ENCODE results near the gene RAB37.

Gene RAB37

GRCh38 chr17:74734256-74734655 is 2.8 kb upstream of the RAB37 start:
- DNase-seq (ENCODE audit: low spot score) (no peak), ATAC-seq (ENCODE audit: low read depth) (no peak)
- Histone ChIP-seq H3K4me1 (ENCODE audit: insufficient read depth, poor library complexity, severe bottlenecking) (no peaks in the 10 kb centered on the region), H3K4me3 (ENCODE audit: severe bottlenecking) (no peak overlapping the region), H3K36me3 (ENCODE audit: low read depth) (no peaks in the 10 kb centered on the region), H3K9me3 (ENCODE audit: severe bottlenecking) (no peaks in the 10 kb centered on the region), H3K27me3 (ENCODE audit: insufficient read depth, poor library complexity, severe bottlenecking) (peaks cover 38% of the 10 kb centered on the region), H3K27ac (ENCODE audit: poor library complexity, severe bottlenecking) (no peak overlapping the region)
- TF ChIP-seq, protein P1, sequence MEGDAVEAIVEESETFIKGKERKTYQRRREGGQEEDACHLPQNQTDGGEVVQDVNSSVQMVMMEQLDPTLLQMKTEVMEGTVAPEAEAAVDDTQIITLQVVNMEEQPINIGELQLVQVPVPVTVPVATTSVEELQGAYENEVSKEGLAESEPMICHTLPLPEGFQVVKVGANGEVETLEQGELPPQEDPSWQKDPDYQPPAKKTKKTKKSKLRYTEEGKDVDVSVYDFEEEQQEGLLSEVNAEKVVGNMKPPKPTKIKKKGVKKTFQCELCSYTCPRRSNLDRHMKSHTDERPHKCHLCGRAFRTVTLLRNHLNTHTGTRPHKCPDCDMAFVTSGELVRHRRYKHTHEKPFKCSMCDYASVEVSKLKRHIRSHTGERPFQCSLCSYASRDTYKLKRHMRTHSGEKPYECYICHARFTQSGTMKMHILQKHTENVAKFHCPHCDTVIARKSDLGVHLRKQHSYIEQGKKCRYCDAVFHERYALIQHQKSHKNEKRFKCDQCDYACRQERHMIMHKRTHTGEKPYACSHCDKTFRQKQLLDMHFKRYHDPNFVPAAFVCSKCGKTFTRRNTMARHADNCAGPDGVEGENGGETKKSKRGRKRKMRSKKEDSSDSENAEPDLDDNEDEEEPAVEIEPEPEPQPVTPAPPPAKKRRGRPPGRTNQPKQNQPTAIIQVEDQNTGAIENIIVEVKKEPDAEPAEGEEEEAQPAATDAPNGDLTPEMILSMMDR (IDR thresholded peaks at IDR 0.05; ENCODE audit: poor library complexity, severe bottlenecking) = no peak

- peaks cover 38% of the 10 kb centered on the region for H3K27me3 ChIP-seq (ENCODE audit: insufficient read depth, poor library complexity, severe bottlenecking)
- no peak overlapping the region for H3K27ac ChIP-seq (ENCODE audit: poor library complexity, severe bottlenecking)
- no peaks in the 10 kb centered on the region for H3K36me3 ChIP-seq (ENCODE audit: low read depth)
- no peaks in the 10 kb centered on the region for H3K4me1 ChIP-seq (ENCODE audit: insufficient read depth, poor library complexity, severe bottlenecking)
- H3K9me3 ChIP-seq (ENCODE audit: severe bottlenecking) = no peaks in the 10 kb centered on the region
- ATAC-seq (ENCODE audit: low read depth) (no peak), DNase-seq (ENCODE audit: low spot score) (no peak)
- TF ChIP-seq, protein P1 (IDR thresholded peaks at IDR 0.05; ENCODE audit: poor library complexity, severe bottlenecking) = peak; percentile 10
- H3K4me3 ChIP-seq (ENCODE audit: severe bottlenecking) = peak overlapping the region; percentile 6
Measured at GRCh38 chr17:74737299-74738050, 419 bp downstream of the RAB37 start.

DNA sequence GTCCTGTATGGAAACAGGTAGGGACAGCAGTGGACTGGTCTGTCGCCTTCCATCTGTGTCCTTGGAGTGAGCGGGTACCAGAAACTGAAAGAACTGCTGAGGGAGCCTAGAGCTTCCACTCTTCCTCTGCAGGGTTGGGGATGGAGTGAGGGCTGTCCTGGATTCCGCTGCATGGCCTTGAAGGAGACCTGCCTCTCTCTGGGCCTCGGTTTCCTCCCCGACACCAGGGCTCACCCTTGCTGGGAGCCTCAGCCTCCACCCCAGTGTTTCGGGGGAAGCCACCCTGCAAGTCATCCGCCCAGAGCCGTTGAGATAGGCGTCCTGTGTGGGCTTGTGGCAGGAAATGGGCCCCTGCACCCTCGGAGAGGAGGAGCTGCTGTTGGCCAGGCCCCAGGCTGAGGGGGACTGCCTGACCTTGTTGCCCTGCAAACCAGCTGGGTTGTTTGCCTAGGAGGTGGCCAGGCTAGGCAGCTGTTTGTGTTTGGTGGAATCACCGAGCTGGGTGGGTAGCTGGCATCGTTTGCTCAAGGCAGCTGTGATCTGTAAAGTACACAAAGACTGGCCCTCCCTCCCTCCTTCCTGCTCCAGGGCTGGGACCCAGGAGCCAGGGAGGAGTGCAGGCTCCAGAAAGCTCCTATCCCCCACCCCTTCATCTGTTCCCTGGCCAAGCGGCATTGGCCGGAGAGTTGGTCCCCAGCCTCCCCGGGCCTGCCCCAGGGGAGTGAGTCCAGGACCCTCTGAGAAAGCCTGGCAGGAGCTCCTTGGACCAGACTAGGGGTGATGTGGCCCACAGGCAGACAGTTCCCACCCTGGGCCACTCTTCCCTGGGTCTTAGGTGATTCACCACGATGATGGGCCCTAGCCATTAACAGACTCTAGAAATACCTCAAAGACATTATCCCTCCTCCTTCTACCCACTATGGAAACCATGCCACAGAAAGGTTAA is 1.3 kb downstream of the RAB37 start:
- Histone ChIP-seq H3K36me3 (ENCODE audit: low read depth) (no peaks in the 10 kb centered on the region), H3K27me3 (ENCODE audit: insufficient read depth, poor library complexity, severe bottlenecking) (peaks cover 38% of the 10 kb centered on the region), H3K27ac (ENCODE audit: poor library complexity, severe bottlenecking) (no peak overlapping the region), H3K4me1 (ENCODE audit: insufficient read depth, poor library complexity, severe bottlenecking) (no peaks in the 10 kb centered on the region), H3K4me3 (ENCODE audit: severe bottlenecking) (no peak overlapping the region), H3K9me3 (ENCODE audit: severe bottlenecking) (no peaks in the 10 kb centered on the region)
- TF ChIP-seq, protein P1 (IDR thresholded peaks at IDR 0.05; ENCODE audit: poor library complexity, severe bottlenecking) = no peak
- DNase-seq (ENCODE audit: low spot score) (no peak), ATAC-seq (ENCODE audit: low read depth) (no peak; the same call in 2 of the 3 replicates)

GRCh38 chr17:74739227-74739831 is 2.3 kb downstream of the RAB37 start:
- Histone ChIP-seq H3K9me3 (ENCODE audit: severe bottlenecking) (no peaks in the 10 kb centered on the region), H3K27me3 (ENCODE audit: insufficient read depth, poor library complexity, severe bottlenecking) (peaks cover 38% of the 10 kb centered on the region), H3K27ac (ENCODE audit: poor library complexity, severe bottlenecking) (no peak overlapping the region), H3K36me3 (ENCODE audit: low read depth) (no peaks in the 10 kb centered on the region), H3K4me1 (ENCODE audit: insufficient read depth, poor library complexity, severe bottlenecking) (no peaks in the 10 kb centered on the region), H3K4me3 (ENCODE audit: severe bottlenecking) (no peak overlapping the region)
- ATAC-seq (ENCODE audit: low read depth) (no peak), DNase-seq (ENCODE audit: low spot score) (peak; percentile 48)
- TF ChIP-seq, protein P1 (IDR thresholded peaks at IDR 0.05; ENCODE audit: poor library complexity, severe bottlenecking) = no peak
